ENCODE results near the gene SFRP4. TPM values are rescaled to one million over a fixed set of nuclear protein-coding genes. Genes with fewer than 3 reads are reported as not detected.

SFRP4 gene
- 0.21 TPM in 1 of 2 replicates, not detected in the other for total RNA-seq

- Histone ChIP-seq H3K27me3 (ENCODE audit: control insufficient read depth, insufficient read depth, low read length) (peaks cover 7% of the 10 kb centered on the region), H3K4me3 (ENCODE audit: low read depth, low read length) (peak within 1 kb of the TSS; percentile 45), H3K36me3 (ENCODE audit: control insufficient read depth, insufficient read depth, low read length) (no peaks in the 10 kb centered on the region)
- DNase-seq (ENCODE audit: low read depth), result no peak
- peak; percentile 76 for TF ChIP-seq CTCF (IDR thresholded peaks at IDR 0.05; ENCODE audit: insufficient read depth, low read length, poor library complexity, severe bottlenecking)
Observed at GRCh38 chr7:37916673-37917660, at the start of gene SFRP4. TSS of gene SFRP4 (minus strand) at chr7:37916817. CDS start at chr7:37916537, 280 bp downstream.

GRCh38 chr7:37964196-37964595 lies 47.6 kb upstream of the SFRP4 start:
- no peak for DNase-seq (ENCODE audit: low read depth)
- TF ChIP-seq CTCF (IDR thresholded peaks at IDR 0.05; ENCODE audit: insufficient read depth, low read length, poor library complexity, severe bottlenecking), result no peak

DNA sequence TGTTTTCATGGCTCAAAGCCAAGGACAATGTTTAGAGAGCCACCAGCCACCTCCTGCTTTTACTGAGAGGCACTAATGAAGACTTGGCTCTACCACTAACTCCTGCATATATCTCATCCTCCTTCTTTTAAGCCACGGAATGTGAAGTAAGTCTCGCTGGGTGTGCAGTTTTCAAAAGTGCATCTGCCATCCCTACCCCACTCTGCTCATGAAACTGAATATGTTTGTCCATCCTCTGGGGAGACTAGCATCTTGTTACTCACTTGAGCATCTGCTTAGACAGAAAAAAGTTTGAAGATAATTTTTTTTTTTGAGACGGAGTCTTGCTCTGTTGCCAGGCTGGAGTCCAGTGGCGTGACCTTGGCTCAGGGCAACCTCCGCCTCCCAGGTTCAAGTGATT lies 44.6 kb upstream of the SFRP4 start:
- no peak for TF ChIP-seq CTCF (IDR thresholded peaks at IDR 0.05; ENCODE audit: insufficient read depth, low read length, poor library complexity, severe bottlenecking)
- H3K36me3 ChIP-seq (ENCODE audit: control insufficient read depth, insufficient read depth, low read length), result no peaks in the 10 kb centered on the region
- no peak overlapping the region for H3K4me3 ChIP-seq (ENCODE audit: low read depth, low read length)
- DNase-seq (ENCODE audit: low read depth), result no peak
- no peaks in the 10 kb centered on the region for H3K27me3 ChIP-seq (ENCODE audit: control insufficient read depth, insufficient read depth, low read length)

More at GRCh38 chr7:37964196-37964595, 47.6 kb upstream of the SFRP4 start:
- no peak overlapping the region for H3K4me3 ChIP-seq (ENCODE audit: low read depth, low read length)
- no peaks in the 10 kb centered on the region for H3K27me3 ChIP-seq (ENCODE audit: control insufficient read depth, insufficient read depth, low read length)
- H3K36me3 ChIP-seq (ENCODE audit: control insufficient read depth, insufficient read depth, low read length), result no peaks in the 10 kb centered on the region

DNA sequence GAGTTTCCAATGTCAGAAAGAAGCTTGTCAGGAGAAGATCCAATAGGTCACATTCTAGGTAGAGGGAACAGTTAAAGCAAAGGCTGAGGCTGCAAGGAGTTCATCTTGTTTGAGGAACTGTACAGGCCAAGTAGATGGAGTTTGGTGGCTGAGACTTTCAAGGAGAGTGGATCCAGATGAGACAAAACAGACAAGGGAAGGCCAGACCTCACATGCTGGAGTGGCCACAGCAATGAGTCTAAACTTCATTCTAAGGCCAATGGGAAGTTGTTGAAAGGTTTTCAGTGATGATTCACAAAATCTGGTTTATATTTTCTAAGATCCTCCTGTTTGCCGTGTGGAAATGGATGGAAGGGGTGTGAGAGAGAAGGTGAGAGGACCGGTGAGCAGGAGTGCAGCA lies 43.9 kb upstream of the SFRP4 start:
- no peak for DNase-seq (ENCODE audit: low read depth)
- Histone ChIP-seq H3K36me3 (ENCODE audit: control insufficient read depth, insufficient read depth, low read length) (no peaks in the 10 kb centered on the region), H3K4me3 (ENCODE audit: low read depth, low read length) (no peak overlapping the region), H3K27me3 (ENCODE audit: control insufficient read depth, insufficient read depth, low read length) (no peaks in the 10 kb centered on the region)
- TF ChIP-seq CTCF (IDR thresholded peaks at IDR 0.05; ENCODE audit: insufficient read depth, low read length, poor library complexity, severe bottlenecking), result no peak

GRCh38 chr7:37957221-37957970 lies 40.8 kb upstream of the SFRP4 start:
- Histone ChIP-seq H3K4me3 (ENCODE audit: low read depth, low read length) (no peak overlapping the region), H3K36me3 (ENCODE audit: control insufficient read depth, insufficient read depth, low read length) (no peaks in the 10 kb centered on the region), H3K27me3 (ENCODE audit: control insufficient read depth, insufficient read depth, low read length) (no peaks in the 10 kb centered on the region)
- TF ChIP-seq CTCF (IDR thresholded peaks at IDR 0.05; ENCODE audit: insufficient read depth, low read length, poor library complexity, severe bottlenecking), result no peak
- no peak for DNase-seq (ENCODE audit: low read depth)
